ENCODE data around the gene RBFOX2. TPM values are rescaled to one million over a fixed set of nuclear protein-coding genes. Genes with fewer than 3 reads are reported as not detected.

Gene RBFOX2
- total and polyA plus RNA-seq, 2 experiments from 2014 or later = 299 to 339 TPM

- no peak for TF ChIP-seq CTCF (IDR thresholded peaks at IDR 0.05; ENCODE audit: low read depth, low read length)
- no peaks in the 10 kb centered on the region for H3K36me3 ChIP-seq
- no peaks in the 10 kb centered on the region for H3K9me3 ChIP-seq (ENCODE audit: low read depth)
- DNase-seq (ENCODE audit: low read depth in 1 of 2, low spot score in 1 of 2) = no peak
- no peak overlapping the region for H3K27ac ChIP-seq
- peaks cover 4% of the 10 kb centered on the region for H3K27me3 ChIP-seq
- H3K4me3 ChIP-seq = no peak overlapping the region
- H3K4me1 ChIP-seq (ENCODE audit: low read depth) = no peaks in the 10 kb centered on the region
These were observed 338.6 kb downstream of the RBFOX2 start for GRCh38 chr22:35690001-35690400.

GRCh38 chr22:35688913-35689675 lies 339.5 kb downstream of the RBFOX2 start:
- H3K9me3 ChIP-seq (ENCODE audit: low read depth) = no peaks in the 10 kb centered on the region
- H3K4me1 ChIP-seq (ENCODE audit: low read depth) = no peaks in the 10 kb centered on the region
- TF ChIP-seq CTCF (IDR thresholded peaks at IDR 0.05; ENCODE audit: low read depth, low read length) = no peak
- no peak overlapping the region for H3K27ac ChIP-seq
- no peaks in the 10 kb centered on the region for H3K36me3 ChIP-seq
- peaks cover 4% of the 10 kb centered on the region for H3K27me3 ChIP-seq
- H3K4me3 ChIP-seq = no peak overlapping the region
- DNase-seq (ENCODE audit: low read depth in 1 of 2, low spot score in 1 of 2) = no peak

Other genes starting within 250 kb of the RBFOX2 start
- gene APOL3, start 131.9 kb upstream of the RBFOX2 start, total RNA-seq = not detected in 2 replicates
- gene APOL3, start 131.9 kb upstream of the RBFOX2 start, polyA plus RNA-seq = not detected in 2 replicates
- gene APOL4, start 173.0 kb upstream of the RBFOX2 start, total RNA-seq = 0.04 and 0.27 TPM in 2 replicates
- not detected in 2 replicates for gene APOL4, start 173.0 kb upstream of the RBFOX2 start, polyA plus RNA-seq
- 14.7 and 15.1 TPM in 2 replicates for gene APOL2, start 210.7 kb upstream of the RBFOX2 start, total RNA-seq
- 8.7 and 10.8 TPM in 2 replicates for gene APOL2, start 210.7 kb upstream of the RBFOX2 start, polyA plus RNA-seq
- gene APOL1, start 224.3 kb upstream of the RBFOX2 start, total RNA-seq = 0.11 TPM in 1 of 2 replicates, not detected in the other
- gene APOL1, start 224.3 kb upstream of the RBFOX2 start, polyA plus RNA-seq = 0.06 TPM in 1 of 2 replicates, not detected in the other

Data from cardiac muscle cell (in vitro differentiated cells and primary cell).